Smooth muscle cell (in vitro differentiated cells): ENCODE results near the gene ZNF76. TPM values are rescaled to one million over a fixed set of nuclear protein-coding genes. Genes with fewer than 3 reads are reported as not detected.

ENCODE experiments used
- DNase-seq: peaks from one replicate; lab custom pipeline; 2025; ENCODE audit not compliant: unreplicated experiment; lab: John Stamatoyannopoulos, UW
- H2AFZ ChIP-seq: fragments of 200-600 bp; sonication (generic); 2 replicates; pipeline ENCODE4 v1.6.0; 2016; ENCODE audit warnings: antibody characterized with exemption, low read depth, mild to moderate bottlenecking
- H3F3A ChIP-seq: fragments of 200-600 bp; sonication (generic); 2 replicates; pipeline ENCODE4 v1.6.0; 2017; ENCODE audit warnings: antibody characterized with exemption, low read depth
- H3K27ac ChIP-seq: fragments of 200-600 bp; sonication (generic); 2 replicates; pipeline ENCODE4 v1.5.1; 2016; ENCODE audit warnings: low read depth, mild to moderate bottlenecking
- H3K27me3 ChIP-seq: fragments of 200-600 bp; sonication (generic); 2 replicates; pipeline ENCODE4 v1.6.1; 2016; ENCODE audit warnings: low read depth, mild to moderate bottlenecking
- H3K36me3 ChIP-seq: fragments of 200-600 bp; sonication (generic); 2 replicates; pipeline ENCODE4 v1.5.1; 2016; ENCODE audit warnings: low read depth
- H3K4me1 ChIP-seq: fragments of 200-600 bp; sonication (generic); 2 replicates; pipeline ENCODE4 v1.5.1; 2016; ENCODE audit warnings: low read depth
- H3K4me2 ChIP-seq: fragments of 200-600 bp; sonication (generic); 2 replicates; pipeline ENCODE4 v1.6.0; 2016; ENCODE audit warnings: mild to moderate bottlenecking
- H3K4me3 ChIP-seq: fragments of 200-600 bp; sonication (generic); 2 replicates; pipeline ENCODE4 v1.5.1; 2016; ENCODE audit warnings: mild to moderate bottlenecking
- H3K79me2 ChIP-seq: fragments of 200-600 bp; sonication (generic); 2 replicates; pipeline ENCODE4 v1.6.0; 2016; ENCODE audit warnings: low read depth, mild to moderate bottlenecking
- H3K9ac ChIP-seq: fragments of 200-600 bp; sonication (generic); 2 replicates; pipeline ENCODE4 v1.6.0; 2016; ENCODE audit warnings: low read depth
- H3K9me3 ChIP-seq: fragments of 200-600 bp; sonication (generic); replicated peaks from 2 replicates; pipeline ENCODE4 v1.5.1; 2016; ENCODE audit warnings: low read depth
- H4K20me1 ChIP-seq: fragments of 200-600 bp; sonication (generic); 2 replicates; pipeline ENCODE4 v1.6.0; 2016; ENCODE audit warnings: low read depth
- WGBS: methylation state at CpG from one replicate; pipeline ENCODE4 v1.1.7; 2016; ENCODE audit warnings: low lambda C conversion rate; 5-methylcytosine and 5-hydroxymethylcytosine counted together
- polyA plus RNA-seq: library from polyadenylated mRNA; unstranded; fragments of >200 nt; fragmentation: Nextera tagmentation; extraction: Ambion mirVana; gene quantifications from 2 replicates; pipeline ENCODE4 v1.2.1, GENCODE V29; 2016
- total RNA-seq: library from RNA; depleted of rRNA; stranded (reverse); fragments of >200 nt; gene quantifications from 2 replicates; pipeline ENCODE4 v1.2.3, GENCODE V29; 2014
- TF ChIP-seq, protein P1 (sequence below): fragments of 200-600 bp; sonication (generic); IDR thresholded peaks from 2 replicates; pipeline ENCODE4 v1.5.1; 2017; ENCODE audit warnings: borderline replicate concordance, mild to moderate bottlenecking, antibody characterized with exemption; ENCODE audit not compliant: insufficient read depth, poor library complexity, severe bottlenecking

The ZNF76 gene
- total and polyA plus RNA-seq, 2 experiments from 2014 or later, result 7.7 to 14.2 TPM

DNA sequence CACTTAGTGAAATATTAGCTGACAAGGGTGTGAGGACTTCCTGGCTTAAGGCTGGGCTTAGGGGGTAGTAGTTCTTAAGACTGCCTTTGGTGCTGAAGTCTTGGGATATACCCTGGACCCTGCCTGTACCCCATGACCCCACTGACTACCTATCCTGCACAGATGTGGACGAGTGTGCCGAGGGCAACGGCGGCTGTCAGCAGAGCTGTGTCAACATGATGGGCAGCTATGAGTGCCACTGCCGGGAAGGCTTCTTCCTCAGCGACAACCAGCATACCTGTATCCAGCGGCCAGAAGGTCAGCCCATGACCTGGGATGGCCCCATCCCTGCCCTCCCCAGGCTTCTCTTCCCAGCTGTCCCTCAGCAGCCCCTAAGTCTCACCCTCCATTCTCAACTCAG, 28.0 kb upstream of the ZNF76 start:
- no peak overlapping the region for H3K27ac ChIP-seq
- TF ChIP-seq, protein P1, sequence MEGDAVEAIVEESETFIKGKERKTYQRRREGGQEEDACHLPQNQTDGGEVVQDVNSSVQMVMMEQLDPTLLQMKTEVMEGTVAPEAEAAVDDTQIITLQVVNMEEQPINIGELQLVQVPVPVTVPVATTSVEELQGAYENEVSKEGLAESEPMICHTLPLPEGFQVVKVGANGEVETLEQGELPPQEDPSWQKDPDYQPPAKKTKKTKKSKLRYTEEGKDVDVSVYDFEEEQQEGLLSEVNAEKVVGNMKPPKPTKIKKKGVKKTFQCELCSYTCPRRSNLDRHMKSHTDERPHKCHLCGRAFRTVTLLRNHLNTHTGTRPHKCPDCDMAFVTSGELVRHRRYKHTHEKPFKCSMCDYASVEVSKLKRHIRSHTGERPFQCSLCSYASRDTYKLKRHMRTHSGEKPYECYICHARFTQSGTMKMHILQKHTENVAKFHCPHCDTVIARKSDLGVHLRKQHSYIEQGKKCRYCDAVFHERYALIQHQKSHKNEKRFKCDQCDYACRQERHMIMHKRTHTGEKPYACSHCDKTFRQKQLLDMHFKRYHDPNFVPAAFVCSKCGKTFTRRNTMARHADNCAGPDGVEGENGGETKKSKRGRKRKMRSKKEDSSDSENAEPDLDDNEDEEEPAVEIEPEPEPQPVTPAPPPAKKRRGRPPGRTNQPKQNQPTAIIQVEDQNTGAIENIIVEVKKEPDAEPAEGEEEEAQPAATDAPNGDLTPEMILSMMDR, result no peak
- H4K20me1 ChIP-seq, result peaks cover 73% of the 10 kb centered on the region
- no peaks in the 10 kb centered on the region for H3K27me3 ChIP-seq
- no peaks in the 10 kb centered on the region for H3K9me3 ChIP-seq
- no peaks in the 10 kb centered on the region for H3K4me1 ChIP-seq
- no peaks in the 10 kb centered on the region for H3F3A ChIP-seq
- WGBS, result 94% methylated on average over 7 of the region's 7 CpGs
- no peak for DNase-seq
- no peak overlapping the region for H3K4me3 ChIP-seq
- H2AFZ ChIP-seq, result no peak overlapping the region
- H3K79me2 ChIP-seq, result no peaks in the 10 kb centered on the region
- H3K9ac ChIP-seq, result no peak overlapping the region
- H3K36me3 ChIP-seq, result no peaks in the 10 kb centered on the region
- H3K4me2 ChIP-seq, result no peak overlapping the region

DNA sequence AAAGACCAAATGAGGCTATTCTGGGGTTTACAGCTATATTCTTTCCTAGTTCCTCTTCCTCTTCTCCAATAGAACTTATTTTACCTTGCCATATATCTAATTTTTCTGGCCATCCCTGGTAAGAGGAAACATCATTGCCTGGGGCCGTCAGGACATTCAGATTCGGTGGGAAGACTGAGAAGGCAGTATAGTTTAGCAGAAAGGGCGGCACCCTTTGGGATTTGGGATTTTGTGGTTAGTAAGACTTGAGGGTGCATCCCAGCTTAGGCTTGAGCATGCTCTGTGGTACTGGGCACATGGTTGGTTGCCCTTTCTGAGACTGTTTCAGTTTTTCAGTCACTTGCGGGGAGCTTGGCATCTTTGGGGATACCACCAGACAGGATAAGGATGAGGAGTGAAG, 24.6 kb upstream of the ZNF76 start:
- TF ChIP-seq, protein P1, result no peak
- no peak overlapping the region for H3K4me3 ChIP-seq
- no peaks in the 10 kb centered on the region for H3F3A ChIP-seq
- peaks cover 10% of the 10 kb centered on the region for H3K4me1 ChIP-seq
- H3K4me2 ChIP-seq, result no peak overlapping the region
- no peak overlapping the region for H2AFZ ChIP-seq
- no peaks in the 10 kb centered on the region for H3K79me2 ChIP-seq
- no peaks in the 10 kb centered on the region for H3K9me3 ChIP-seq
- H3K36me3 ChIP-seq, result no peaks in the 10 kb centered on the region
- H3K27ac ChIP-seq, result no peak overlapping the region
- H3K27me3 ChIP-seq, result no peaks in the 10 kb centered on the region
- WGBS, result 86% methylated on average over 4 of the region's 4 CpGs
- peaks cover 81% of the 10 kb centered on the region for H4K20me1 ChIP-seq
- no peak overlapping the region for H3K9ac ChIP-seq
- DNase-seq, result no peak

DNA sequence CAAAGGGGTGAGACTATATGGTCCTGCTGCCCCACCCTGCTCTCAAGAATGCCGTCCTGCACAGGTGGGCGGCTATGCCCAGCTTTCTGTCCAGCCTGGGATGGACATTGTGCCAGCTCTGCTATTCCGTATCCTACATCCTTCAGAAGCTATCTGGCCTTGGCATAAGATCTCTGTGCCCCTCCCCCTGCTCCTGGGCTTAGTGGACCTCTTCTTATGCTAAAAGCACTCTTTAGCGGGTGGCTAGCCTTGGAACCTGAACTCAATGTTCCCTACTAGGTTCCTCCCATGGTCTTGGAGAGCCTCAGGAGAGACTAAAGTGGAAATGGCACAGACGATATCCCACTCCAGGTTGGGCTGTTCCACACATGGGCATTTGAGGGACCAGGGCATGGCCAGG, 23.3 kb upstream of the ZNF76 start:
- no peaks in the 10 kb centered on the region for H3K9me3 ChIP-seq
- H3K36me3 ChIP-seq, result no peaks in the 10 kb centered on the region
- no peak overlapping the region for H3K4me3 ChIP-seq
- H4K20me1 ChIP-seq, result peaks cover 92% of the 10 kb centered on the region
- no peak overlapping the region for H3K27ac ChIP-seq
- no peak for DNase-seq
- WGBS, result 97% methylated on average over 5 of the region's 5 CpGs
- no peak overlapping the region for H3K9ac ChIP-seq
- H3K4me1 ChIP-seq, result peaks cover 10% of the 10 kb centered on the region
- TF ChIP-seq, protein P1, result no peak
- H3K4me2 ChIP-seq, result no peak overlapping the region
- no peaks in the 10 kb centered on the region for H3F3A ChIP-seq
- H3K79me2 ChIP-seq, result no peaks in the 10 kb centered on the region
- H2AFZ ChIP-seq, result no peak overlapping the region
- H3K27me3 ChIP-seq, result no peaks in the 10 kb centered on the region

DNA sequence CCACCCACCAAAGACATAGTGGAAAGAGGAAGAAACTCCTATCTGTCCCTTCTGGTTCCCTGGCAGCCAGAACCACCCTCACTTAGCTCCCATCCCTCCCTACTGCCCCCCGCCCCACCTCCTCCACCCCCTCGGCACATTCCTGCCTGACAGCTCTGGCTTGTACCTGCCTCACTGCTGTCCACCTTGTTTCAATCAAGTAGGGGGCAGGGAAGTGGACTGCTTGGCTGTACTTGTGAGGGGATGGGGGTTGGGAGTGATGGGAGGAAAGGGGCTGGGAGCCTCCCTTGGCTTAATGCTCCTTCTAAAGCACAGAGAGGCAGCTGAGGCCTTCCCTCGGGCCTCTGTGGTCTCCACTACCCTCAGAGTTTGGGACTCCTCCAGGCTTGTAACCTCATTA, 22.1 kb upstream of the ZNF76 start:
- H2AFZ ChIP-seq, result no peak overlapping the region
- no peak overlapping the region for H3K9ac ChIP-seq
- H3F3A ChIP-seq, result peaks cover 4% of the 10 kb centered on the region
- no peaks in the 10 kb centered on the region for H3K27me3 ChIP-seq
- H4K20me1 ChIP-seq, result peaks cover 92% of the 10 kb centered on the region
- no peak overlapping the region for H3K4me3 ChIP-seq
- peaks cover 10% of the 10 kb centered on the region for H3K4me1 ChIP-seq
- WGBS, result 58% methylated on average over 3 of the region's 3 CpGs
- no peaks in the 10 kb centered on the region for H3K79me2 ChIP-seq
- no peak for DNase-seq
- no peak overlapping the region for H3K4me2 ChIP-seq
- no peak overlapping the region for H3K27ac ChIP-seq
- TF ChIP-seq, protein P1, result no peak
- no peaks in the 10 kb centered on the region for H3K9me3 ChIP-seq
- H3K36me3 ChIP-seq, result no peaks in the 10 kb centered on the region
